ENCODE data around the gene DNAJC25. TPM values are rescaled to one million over a fixed set of nuclear protein-coding genes. Genes with fewer than 3 reads are reported as not detected.

Gene DNAJC25
- total and polyA plus RNA-seq, 2 of the 13 experiments (the other 11 are each of a cell fraction or from before 2014, with no cell fraction given) = 5.7 to 10.2 TPM

- TF ChIP-seq GZF1 (CRISPR knock-in tag; IDR thresholded peaks at IDR 0.05) (no peak), HNRNPUL1 (IDR thresholded peaks at IDR 0.05; ENCODE audit: low read depth, low read length) (no peak), KIAA2018 (CRISPR knock-in tag; IDR thresholded peaks at IDR 0.05; ENCODE audit: borderline replicate concordance) (no peak), MTERF4 (CRISPR knock-in tag; IDR thresholded peaks at IDR 0.05) (peak; percentile 20; the same call in 1 of the 2 replicates), ZNF772 (CRISPR knock-in tag; IDR thresholded peaks at IDR 0.05) (no peak; the same call in none of the 2 replicates), ZNF225 (CRISPR knock-in tag; IDR thresholded peaks at IDR 0.05) (no peak; the same call in 1 of the 2 replicates), ZBTB7A (CRISPR knock-in tag; IDR thresholded peaks at IDR 0.05) (no peak), ZNF512 (CRISPR knock-in tag; IDR thresholded peaks at IDR 0.05) (no peak), ZMYM4 (CRISPR knock-in tag; IDR thresholded peaks at IDR 0.05) (peak; percentile 91), ZBTB44 (CRISPR knock-in tag; IDR thresholded peaks at IDR 0.05) (peak; percentile 14), NPAS2 (CRISPR knock-in tag; IDR thresholded peaks at IDR 0.05; ENCODE audit: borderline replicate concordance) (no peak), CREB3 (CRISPR knock-in tag; IDR thresholded peaks at IDR 0.05) (peak; percentile 81; the same call in 1 of the 2 replicates), ZNF615 (CRISPR knock-in tag; IDR thresholded peaks at IDR 0.05; ENCODE audit: borderline replicate concordance) (no peak), MYC (CRISPR knock-in tag; IDR thresholded peaks at IDR 0.05; ENCODE audit: borderline replicate concordance) (peak; percentile 76)
These were observed at the start of gene DNAJC25 (continued) for GRCh38 chr9:111631214-111631971.

Data from HepG2 (cell line).